HCT116 (cell line): ENCODE data around the gene FGGY. TPM values are rescaled to one million over a fixed set of nuclear protein-coding genes. Genes with fewer than 3 reads are reported as not detected.

Experiments
- ATAC-seq: fragments of 200-7000 bp; cut with Tn5 transposase; 2 replicates; pipeline ENCODE4 v1.9.1; 2020; ENCODE audit warnings: mild to moderate bottlenecking, moderate library complexity
- BruUV-seq: library from RNA; stranded (reverse); fragments of 400-500 nt; replicated peaks from 2 replicates; lab custom pipeline; 2021; lab: Mats Ljungman, UMichigan
- CTCF ChIA-PET: fragments of 300-600 bp; sonication (Branson Sonifier 250); formaldehyde crosslinking; loops from one replicate; lab custom pipeline; 2021; ENCODE audit warnings: antibody characterized with exemption; lab: Charles Lee
- POLR2A ChIA-PET: fragments of 300-600, 350-600 bp; sonication (Branson Sonifier 250); formaldehyde crosslinking; loops from one replicate; lab custom pipeline; 2021; ENCODE audit warnings: antibody characterized with exemption; lab: Charles Lee
- RAD21 ChIA-PET, 2 experiments: fragments of 300-600 bp; sonication (Branson Sonifier 250); formaldehyde crosslinking; loops; one replicate each; lab custom pipeline; 2023; ENCODE audit warnings: low total read pairs in 2 of 2; ENCODE audit not compliant: uncharacterized antibody in 2 of 2, unreplicated experiment in 2 of 2, low non-redundant PET in 1 of 2; lab: Charles Lee
- DNase-seq: peaks from one replicate; pipeline ENCODE4 v3.0.0-alpha.2; 2010; ENCODE audit warnings: low read depth, low spot score
- H2AFZ ChIP-seq: fragments of 200-600 bp; shearing (Covaris generic), sonication (generic); 2 replicates; pipeline ENCODE4 v1.6.1; 2017; ENCODE audit warnings: low read depth, mixed run types, mixed read lengths, antibody characterized with exemption, low read length; ENCODE audit not compliant: poor library complexity, severe bottlenecking
- H3K27ac ChIP-seq: 2 replicates; pipeline ENCODE4 v1.5.1; 2012; ENCODE audit warnings: low read depth, low read length
- H3K27me3 ChIP-seq: fragments of 200-600 bp; sonication (generic); 2 replicates; pipeline ENCODE4 v1.6.1; 2016; ENCODE audit warnings: mixed run types, low read length, mixed read lengths; ENCODE audit not compliant: insufficient read depth
- H3K36me3 ChIP-seq, 2 experiments: fragments of 200-500 bp in 1 of 2; fragments of 200-600 bp in 1 of 2; sonication (Bioruptor generic) in 1 of 2; sonication (generic) in 1 of 2; 2 replicates each; pipeline versions ENCODE4 v1.5.1 to v1.6.1; 2014 to 2016; ENCODE audit warnings: low read length in 2 of 2, inconsistent platforms in 1 of 2, mixed read lengths in 1 of 2, mixed run types in 1 of 2; ENCODE audit not compliant: insufficient read depth in 2 of 2, control insufficient read depth in 1 of 2
- H3K4me1 ChIP-seq, 2 experiments: fragments of 200-600 bp in 1 of 2; sonication (generic) in 1 of 2; 2 replicates each; pipeline versions ENCODE4 v1.5.1 to v1.6.1; 2012 to 2017; ENCODE audit warnings: low read length in 2 of 2, inconsistent platforms in 1 of 2, mild to moderate bottlenecking in 1 of 2, mixed read lengths in 1 of 2, mixed run types in 1 of 2, moderate library complexity in 1 of 2; ENCODE audit not compliant: insufficient read depth in 2 of 2, control insufficient read depth in 1 of 2
- H3K4me2 ChIP-seq: fragments of 200-600 bp; sonication (generic); 2 replicates; pipeline ENCODE4 v1.6.1; 2017; ENCODE audit warnings: mixed run types, low read length, mixed read lengths
- H3K4me3 ChIP-seq, 2 experiments: fragments of 200-600 bp in 1 of 2; sonication (generic) in 1 of 2; replicated peaks in 1 of 2; 2 replicates each; pipeline ENCODE4 v1.5.1; 2011 to 2016; ENCODE audit warnings: low read length in 2 of 2, control low read depth in 1 of 2, low read depth in 1 of 2, mild to moderate bottlenecking in 1 of 2, mixed read lengths in 1 of 2, mixed run types in 1 of 2
- H3K79me2 ChIP-seq: fragments of 200-600 bp; sonication (generic); 2 replicates; pipeline ENCODE4 v1.6.1; 2017; ENCODE audit warnings: mild to moderate bottlenecking, mixed run types, low read length, moderate library complexity, mixed read lengths; ENCODE audit not compliant: insufficient read depth
- H3K9ac ChIP-seq: fragments of 200-600 bp; sonication (generic); 2 replicates; pipeline ENCODE4 v1.6.1; 2016; ENCODE audit warnings: low read length, mixed read lengths
- H3K9me2 ChIP-seq: fragments of 200-600 bp; sonication (generic), shearing (Covaris generic); 2 replicates; pipeline ENCODE4 v1.6.1; 2017; ENCODE audit warnings: mixed run types, mild to moderate bottlenecking, moderate library complexity; ENCODE audit not compliant: insufficient read depth
- H3K9me3 ChIP-seq, 2 experiments: fragments of 200-500 bp in 1 of 2; fragments of 200-600 bp in 1 of 2; sonication (Bioruptor generic) in 1 of 2; sonication (generic) in 1 of 2; 2 replicates each; pipeline ENCODE4 v1.6.1; 2014 to 2017; ENCODE audit warnings: low read length in 2 of 2, mixed read lengths in 2 of 2, inconsistent platforms in 1 of 2, low read depth in 1 of 2, mild to moderate bottlenecking in 1 of 2, mixed run types in 1 of 2, moderate library complexity in 1 of 2; ENCODE audit not compliant: control insufficient read depth in 1 of 2, insufficient read depth in 1 of 2
- H4K20me1 ChIP-seq: fragments of 200-600 bp; sonication (generic), shearing (Covaris generic); 2 replicates; pipeline ENCODE4 v1.6.1; 2017; ENCODE audit warnings: mixed run types, mild to moderate bottlenecking, moderate library complexity; ENCODE audit not compliant: insufficient read depth
- CBX3 ChIP-seq: IDR thresholded peaks from 2 replicates; pipeline ENCODE4 v1.6.1; 2012; ENCODE audit warnings: low read depth
- CEBPB ChIP-seq: IDR thresholded peaks from 2 replicates; pipeline ENCODE4 v1.6.1; 2012; ENCODE audit warnings: low read depth
- CTCF ChIP-seq, 3 experiments: fragments of 200-600 bp in 1 of 3; sonication (generic) in 1 of 3; IDR thresholded peaks in 2 of 3; conservative IDR thresholded peaks in 1 of 3; 2 replicates each; pipeline ENCODE4 v1.5.1; 2012 to 2017; ENCODE audit warnings: low read depth in 2 of 3, low read length in 2 of 3, antibody characterized with exemption in 1 of 3, borderline replicate concordance in 1 of 3, control low read depth in 1 of 3, mild to moderate bottlenecking in 1 of 3, mixed read lengths in 1 of 3, mixed run types in 1 of 3, moderate library complexity in 1 of 3; ENCODE audit not compliant: insufficient read depth in 1 of 3
- EZH2 ChIP-seq: fragments of 200-600 bp; sonication (generic); IDR thresholded peaks from 2 replicates; pipeline ENCODE4 v1.6.1; 2017; ENCODE audit warnings: antibody characterized with exemption, mixed run types
- EZH2phosphoT487 ChIP-seq: fragments of 200-600 bp; IDR thresholded peaks from 2 replicates; pipeline ENCODE4 v1.6.1; 2018; ENCODE audit warnings: antibody characterized with exemption, borderline replicate concordance
- FOSL1 ChIP-seq: IDR thresholded peaks from 2 replicates; pipeline ENCODE4 v1.6.1; 2012; ENCODE audit warnings: low read depth
- MAX ChIP-seq: IDR thresholded peaks from 2 replicates; pipeline ENCODE4 v1.6.1; 2012
- POLR2A ChIP-seq: IDR thresholded peaks from 2 replicates; pipeline ENCODE4 v1.7.0; 2011; ENCODE audit warnings: borderline replicate concordance; ENCODE audit not compliant: insufficient read depth, insufficient read length; ENCODE audit errors: extremely low read depth
- POLR2AphosphoS5 ChIP-seq: IDR thresholded peaks from 2 replicates; pipeline ENCODE4 v1.6.1; 2011; ENCODE audit warnings: mild to moderate bottlenecking, low read depth, low read length, moderate library complexity
- REST ChIP-seq: IDR thresholded peaks from 2 replicates; pipeline ENCODE4 v1.6.1; 2012; ENCODE audit warnings: low read depth
- SP1 ChIP-seq: IDR thresholded peaks from 2 replicates; pipeline ENCODE4 v1.6.1; 2012; ENCODE audit warnings: low read depth
- TCF7L2 ChIP-seq: IDR thresholded peaks from 2 replicates; pipeline ENCODE4 v1.7.0; 2011; ENCODE audit warnings: borderline replicate concordance, inconsistent platforms; ENCODE audit not compliant: insufficient read depth, insufficient read length; ENCODE audit errors: extremely low read depth
- ZBTB33 ChIP-seq: IDR thresholded peaks from 2 replicates; pipeline ENCODE4 v1.6.1; 2011; ENCODE audit warnings: mild to moderate bottlenecking, low read length, moderate library complexity; ENCODE audit not compliant: insufficient replicate concordance; ENCODE audit errors: extremely low read depth
- ZNF274 ChIP-seq: fragments of 200-500 bp; sonication (Bioruptor generic); IDR thresholded peaks from 2 replicates; pipeline ENCODE4 v1.6.1; 2014; ENCODE audit warnings: mild to moderate bottlenecking, low read depth, low read length, inconsistent platforms
- intact Hi-C: fragments of 100-400 bp; cut with micrococcal nuclease; formaldehyde crosslinking; loops from 2 replicates; pipeline ENCODE4 v1.10.0; 2022
- total RNA-seq: library from RNA; stranded (reverse); gene quantifications from one replicate; pipeline ENCODE4 v1.2.1, GENCODE V29; 2021; ENCODE audit not compliant: unreplicated experiment

Gene FGGY
- total RNA-seq, 1 experiment from 2014 or later = 10.6 TPM

- TF ChIP-seq EZH2 (no peak), TCF7L2 (no peak), ZNF274 (no peak), SP1 (no peak), FOSL1 (no peak), ZBTB33 (no peak), EZH2phosphoT487 (no peak)
Observed at GRCh38 chr1:59687081-59687480, 390.2 kb downstream of the FGGY start (continued).

GRCh38 chr1:59688976-59689375, 392.1 kb downstream of the FGGY start:
- Histone ChIP-seq H3K27ac (no peak overlapping the region), H3K9ac (no peak overlapping the region), H2AFZ (no peak overlapping the region), H3K4me3 (no peak overlapping the region), H3K36me3 (no peaks in the 10 kb centered on the region), H3K4me2 (no peak overlapping the region), H3K79me2 (no peaks in the 10 kb centered on the region), H3K9me3 (no peaks in the 10 kb centered on the region), H3K4me1 (no peaks in the 10 kb centered on the region), H4K20me1 (no peaks in the 10 kb centered on the region), H3K9me2 (no peaks in the 10 kb centered on the region), H3K27me3 (no peaks in the 10 kb centered on the region)
- no TSS peak for BruUV-seq
- no peak for TF ChIP-seq CBX3
- no peak for TF ChIP-seq POLR2AphosphoS5
- TF ChIP-seq CEBPB = no peak
- TF ChIP-seq MAX = no peak
- no peak for TF ChIP-seq REST
- no peak for TF ChIP-seq CTCF (IDR thresholded peaks at IDR 0.05 in 2 of 3, conservative IDR thresholded peaks at IDR 0.05 in 1 of 3; ENCODE audit: borderline replicate concordance in 1 of 3, insufficient read depth in 1 of 3, low read depth in 2 of 3, low read length in 2 of 3)
- TF ChIP-seq POLR2A = no peak
- no peak for DNase-seq
- ChIA-PET CTCF (no interaction called here), RAD21 (no interaction called here), POLR2A (interaction anchor here (1.2 kb wide), 1 partner anchor 905 kb away, joined by 3 read pairs; the partner anchor contains the start of gene JUN)
- intact Hi-C loops = no loop called here
- ATAC-seq = no peak
